ENCODE results near the gene ASTN2. TPM values are rescaled to one million over a fixed set of nuclear protein-coding genes. Genes with fewer than 3 reads are reported as not detected.
A peak's percentile ranks its signal among the peaks of the same experiment; 100 is the strongest.

Gene ASTN2
- polyA plus RNA-seq, 2 of the 4 experiments (the other 2 are of a cell fraction), result 5.8 to 11.6 TPM

DNA sequence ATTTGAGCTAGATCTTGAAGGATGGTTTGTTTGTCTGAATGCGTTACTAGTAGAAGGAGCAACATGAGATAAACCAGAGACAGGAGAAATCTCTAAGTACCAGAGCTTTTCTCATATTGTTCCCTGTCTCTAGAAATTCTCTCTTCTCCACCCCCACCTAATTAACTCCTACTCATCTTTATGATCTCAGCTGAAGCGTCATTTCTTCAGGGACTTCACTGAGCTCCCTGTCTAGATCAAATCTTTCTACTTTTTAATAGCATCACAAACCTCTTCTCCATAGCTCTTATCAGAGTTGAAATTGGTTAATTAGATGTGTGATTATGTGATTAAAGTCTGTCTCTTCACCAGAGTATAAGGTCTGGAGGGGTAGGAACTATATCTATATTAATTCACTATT lies 1035.0 kb downstream of the ASTN2 start (continued):
- no peak for TF ChIP-seq E2F6 (IDR thresholded peaks at IDR 0.05; ENCODE audit: borderline replicate concordance, low read depth)

GRCh38 chr9:116378873-116379272 lies 1036.0 kb downstream of the ASTN2 start:
- Histone ChIP-seq H3K4me1 (peaks cover 87% of the 10 kb centered on the region), H3K27ac (peak overlapping the region in 1 of 2 experiments; percentile 66; a peak in 1 of 6 replicates), H3K4me2 (no peak overlapping the region), H3K9me3 (no peaks in the 10 kb centered on the region), H3K4me3 (no peak overlapping the region)
- WGBS (ENCODE audit: missing lambda C conversion rate), result 95% methylated on average over 2 of the region's 2 CpGs
- no peak for FAIRE-seq
- ChIA-PET CTCF (interaction anchor here (1.1 to 1.6 kb wide), 5 partner anchors 17 to 785 kb away, joined by 3 to 5 read pairs (median 4); no protein-coding TSS in a partner anchor), POLR2A (no interaction called here)
- DNase-seq (ENCODE audit: low read depth in 1 of 2, low spot score in 1 of 2), result no peak
- peak; percentile 83 for TF ChIP-seq MAFK (IDR thresholded peaks at IDR 0.05; ENCODE audit: partially characterized antibody)
- TF ChIP-seq KDM5A (IDR thresholded peaks at IDR 0.05), result no peak
- no peak for ATAC-seq

DNA sequence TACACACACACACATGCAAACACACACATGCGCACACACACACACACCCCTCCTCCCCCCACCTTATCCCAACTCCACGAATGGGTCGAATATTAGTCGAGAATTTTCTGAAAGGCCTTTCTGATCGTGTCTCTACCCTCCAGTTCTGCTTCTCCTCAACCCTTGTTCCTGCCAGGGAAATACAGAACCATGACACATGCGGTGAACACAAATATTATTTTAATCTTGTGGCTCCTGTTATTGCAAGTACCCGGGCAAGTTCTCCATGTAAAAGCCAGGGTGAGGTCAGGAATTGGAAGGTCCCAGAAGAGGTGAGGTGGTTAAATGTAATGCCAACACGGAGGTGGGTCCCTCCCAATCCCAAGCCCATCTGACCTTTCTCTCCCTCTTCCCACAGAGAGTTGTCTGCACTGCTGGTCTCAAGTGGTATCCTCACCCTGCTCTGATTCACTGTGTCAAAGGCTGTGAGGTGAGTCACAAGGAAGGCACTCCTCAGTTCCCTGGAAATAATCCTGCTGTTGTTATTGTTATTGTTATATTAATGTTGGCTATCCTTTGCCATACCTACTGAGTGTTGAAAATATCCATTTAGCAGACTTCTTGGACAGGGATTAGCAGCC lies 1037.6 kb downstream of the ASTN2 start:
- no peak for TF ChIP-seq POLR2A (IDR thresholded peaks at IDR 0.05; ENCODE audit: low read length)
- peak; percentile 45 for TF ChIP-seq FOSL2 (IDR thresholded peaks at IDR 0.05)
- peak; percentile 36; the same call in 1 of the 2 replicates for TF ChIP-seq FOSL2 (CRISPR knock-in tag; IDR thresholded peaks at IDR 0.05)
- TF ChIP-seq JUN (IDR thresholded peaks at IDR 0.05), result 0 out of 5 replicates have a peak, but pooled peaks of 1 of the 2 experiments have one; percentile 39
- TF ChIP-seq SMC3 (IDR thresholded peaks at IDR 0.05), result no peak
- TF ChIP-seq EHF (CRISPR knock-in tag; IDR thresholded peaks at IDR 0.05), result no peak
- TF ChIP-seq POLR2AphosphoS2 (conservative IDR thresholded peaks at IDR 0.05; ENCODE audit: low read length), result 0 out of 2 replicates have a peak, but pooled peaks have one; percentile 71
- TF ChIP-seq REST (IDR thresholded peaks at IDR 0.05), result no peak
- TF ChIP-seq, protein P1, sequence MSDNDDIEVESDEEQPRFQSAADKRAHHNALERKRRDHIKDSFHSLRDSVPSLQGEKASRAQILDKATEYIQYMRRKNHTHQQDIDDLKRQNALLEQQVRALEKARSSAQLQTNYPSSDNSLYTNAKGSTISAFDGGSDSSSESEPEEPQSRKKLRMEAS (IDR thresholded peaks at IDR 0.05), result no peak
- no peak for TF ChIP-seq E2F6 (IDR thresholded peaks at IDR 0.05; ENCODE audit: borderline replicate concordance, low read depth)
- no peak for TF ChIP-seq CHD4 (IDR thresholded peaks at IDR 0.05; ENCODE audit: borderline replicate concordance)
- TF ChIP-seq MAZ (IDR thresholded peaks at IDR 0.05; ENCODE audit: borderline replicate concordance, low read depth, low read length), result no peak
- no peak for TF ChIP-seq KDM5A (IDR thresholded peaks at IDR 0.05)
- no peak for TF ChIP-seq MAFK (IDR thresholded peaks at IDR 0.05; ENCODE audit: partially characterized antibody)
- no peak for TF ChIP-seq ZSCAN20 (CRISPR knock-in tag; IDR thresholded peaks at IDR 0.05)
- TF ChIP-seq CBX2 (IDR thresholded peaks at IDR 0.05; ENCODE audit: borderline replicate concordance, low read depth), result no peak
- TF ChIP-seq RARB (CRISPR knock-in tag; IDR thresholded peaks at IDR 0.05), result no peak
- no peak for TF ChIP-seq NPAS2 (CRISPR knock-in tag; IDR thresholded peaks at IDR 0.05; ENCODE audit: borderline replicate concordance)
- H3K27ac ChIP-seq, result peak overlapping the region; percentile 33 to 66; a peak in 4 of 6 replicates
- 49% methylated on average over 8 of the region's 8 CpGs for WGBS (ENCODE audit: missing lambda C conversion rate)
- ChIA-PET CTCF (no interaction called here), POLR2A (no interaction called here)
- peak; percentile 48 to 64 for DNase-seq (ENCODE audit: low read depth in 1 of 2, low spot score in 1 of 2)
- ATAC-seq, result peak; percentile 81 to 87
- peak overlapping the region; percentile 41 for H3K4me2 ChIP-seq
- no peak overlapping the region for H3K4me3 ChIP-seq
- H3K9me3 ChIP-seq, result no peaks in the 10 kb centered on the region
- no peak for FAIRE-seq
- peaks cover 71% of the 10 kb centered on the region for H3K4me1 ChIP-seq

Small RNA genes within 50 kb of the gene (small RNA-seq; reads per million reads assigned to genes)
- 0 to 0.04 (median 0) reads per million in 6 experiments for gene SNORA70C
